ENCODE data around the gene LONRF2.

GRCh38 chr2:100253786-100254185 is 68.5 kb downstream of the LONRF2 start:
- TF ChIP-seq, protein P1, sequence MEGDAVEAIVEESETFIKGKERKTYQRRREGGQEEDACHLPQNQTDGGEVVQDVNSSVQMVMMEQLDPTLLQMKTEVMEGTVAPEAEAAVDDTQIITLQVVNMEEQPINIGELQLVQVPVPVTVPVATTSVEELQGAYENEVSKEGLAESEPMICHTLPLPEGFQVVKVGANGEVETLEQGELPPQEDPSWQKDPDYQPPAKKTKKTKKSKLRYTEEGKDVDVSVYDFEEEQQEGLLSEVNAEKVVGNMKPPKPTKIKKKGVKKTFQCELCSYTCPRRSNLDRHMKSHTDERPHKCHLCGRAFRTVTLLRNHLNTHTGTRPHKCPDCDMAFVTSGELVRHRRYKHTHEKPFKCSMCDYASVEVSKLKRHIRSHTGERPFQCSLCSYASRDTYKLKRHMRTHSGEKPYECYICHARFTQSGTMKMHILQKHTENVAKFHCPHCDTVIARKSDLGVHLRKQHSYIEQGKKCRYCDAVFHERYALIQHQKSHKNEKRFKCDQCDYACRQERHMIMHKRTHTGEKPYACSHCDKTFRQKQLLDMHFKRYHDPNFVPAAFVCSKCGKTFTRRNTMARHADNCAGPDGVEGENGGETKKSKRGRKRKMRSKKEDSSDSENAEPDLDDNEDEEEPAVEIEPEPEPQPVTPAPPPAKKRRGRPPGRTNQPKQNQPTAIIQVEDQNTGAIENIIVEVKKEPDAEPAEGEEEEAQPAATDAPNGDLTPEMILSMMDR (IDR thresholded peaks at IDR 0.05) = no peak
- TF ChIP-seq POLR2A (IDR thresholded peaks at IDR 0.05) = no peak

Data from breast epithelium (tissue), 3 donors.